H1 (cell line): Measurements from ENCODE around the gene AGAP3. TPM values are rescaled to one million over a fixed set of nuclear protein-coding genes. Genes with fewer than 3 reads are reported as not detected.

Source experiments
- CTCF ChIA-PET: fragments of 300-600 bp; sonication (Branson Sonifier 250); formaldehyde crosslinking; loops from one replicate; lab custom pipeline; 2021; ENCODE audit not compliant: partially characterized antibody; lab: Charles Lee
- POLR2A ChIA-PET: fragments of 300-600 bp; sonication (Branson Sonifier 250); formaldehyde crosslinking; loops from one replicate; lab custom pipeline; 2021; ENCODE audit warnings: inconsistent platforms; ENCODE audit not compliant: partially characterized antibody; lab: Charles Lee
- DNase-seq, 2 experiments: peaks; one replicate each; pipeline versions ENCODE4 v3.0.0 to v3.0.0-alpha.2; 2010 to 2022; ENCODE audit warnings: low spot score in 2 of 2, low read depth in 1 of 2, mixed read lengths in 1 of 2
- FAIRE-seq: peaks from 2 replicates; lab custom pipeline; 2011; peaks lifted over from hg19 to GRCh38; lab: Jason Lieb, UNC
- H2AFZ ChIP-seq: 2 replicates; pipeline ENCODE4 v1.8.1; 2012; ENCODE audit warnings: low read length, inconsistent platforms
- H2AK5ac ChIP-seq: 2 replicates; pipeline ENCODE4 v1.6.1; 2013; ENCODE audit warnings: low read depth, low read length
- H2BK120ac ChIP-seq: replicated peaks from 2 replicates; pipeline ENCODE3; 2013; ENCODE audit warnings: low read depth, low read length, inconsistent platforms
- H2BK12ac ChIP-seq: 2 replicates; pipeline ENCODE4 v1.6.1; 2013; ENCODE audit warnings: low read depth, low read length
- H2BK15ac ChIP-seq: 2 replicates; pipeline ENCODE4 v1.6.1; 2013; ENCODE audit warnings: low read length
- H2BK20ac ChIP-seq: 2 replicates; pipeline ENCODE4 v1.6.1; 2013; ENCODE audit warnings: low read length
- H2BK5ac ChIP-seq: 2 replicates; pipeline ENCODE4 v1.6.1; 2013; ENCODE audit warnings: low read depth, low read length
- H3K14ac ChIP-seq: 2 replicates; pipeline ENCODE4 v1.6.1; 2013; ENCODE audit warnings: inconsistent platforms; ENCODE audit not compliant: insufficient read length
- H3K18ac ChIP-seq: 2 replicates; pipeline ENCODE4 v1.6.1; 2013; ENCODE audit warnings: low read length; ENCODE audit errors: extremely low read depth
- H3K23ac ChIP-seq: 2 replicates; pipeline ENCODE4 v1.6.1; 2013; ENCODE audit warnings: inconsistent platforms; ENCODE audit not compliant: insufficient read length
- H3K23me2 ChIP-seq: 2 replicates; pipeline ENCODE4 v1.6.1; 2013; ENCODE audit warnings: low read depth, low read length
- H3K27ac ChIP-seq: 2 replicates; pipeline ENCODE4 v1.6.1; 2011; ENCODE audit warnings: low read depth, low read length, inconsistent platforms
- H3K27me3 ChIP-seq, 4 experiments: replicated peaks in 1 of 4; 1 replicate in 1 of 4; 2 replicates in 3 of 4; pipeline versions ENCODE4 v1.6.1 to v1.8.1; 2011 to 2013; ENCODE audit warnings: low read length in 3 of 4, mild to moderate bottlenecking in 3 of 4, inconsistent platforms in 2 of 4, mixed read lengths in 2 of 4, moderate library complexity in 1 of 4; ENCODE audit not compliant: control insufficient read depth in 3 of 4, insufficient read depth in 3 of 4; ENCODE audit errors: extremely low read depth in 1 of 4
- H3K36me3 ChIP-seq, 4 experiments: 2 replicates each; pipeline versions ENCODE4 v1.6.1 to v1.8.1; 2011 to 2013; ENCODE audit warnings: mild to moderate bottlenecking in 4 of 4, low read length in 3 of 4, moderate library complexity in 2 of 4, control low read depth in 1 of 4, inconsistent platforms in 1 of 4; ENCODE audit not compliant: insufficient read depth in 4 of 4, control insufficient read depth in 2 of 4
- H3K4ac ChIP-seq: replicated peaks from 2 replicates; pipeline ENCODE3; 2013; ENCODE audit warnings: low read length, low read depth, mixed read lengths, inconsistent platforms; ENCODE audit not compliant: insufficient read length
- H3K4me1 ChIP-seq, 4 experiments: replicated peaks in 1 of 4; 1 replicate in 1 of 4; 2 replicates in 3 of 4; pipeline versions ENCODE4 v1.6.1 to v1.8.1; 2011 to 2013; ENCODE audit warnings: low read length in 3 of 4, inconsistent platforms in 2 of 4, mixed read lengths in 1 of 4; ENCODE audit not compliant: insufficient read depth in 4 of 4, control insufficient read depth in 3 of 4
- H3K4me2 ChIP-seq, 2 experiments: 2 replicates each; pipeline versions ENCODE4 v1.6.1 to v1.8.1; 2011 to 2013; ENCODE audit warnings: low read depth in 2 of 2, low read length in 2 of 2, control low read depth in 1 of 2, inconsistent platforms in 1 of 2, mild to moderate bottlenecking in 1 of 2; ENCODE audit not compliant: insufficient read depth in 1 of 2
- H3K4me3 ChIP-seq, 4 experiments: fragments of 200-600, 300-600 bp in 1 of 4; sonication (generic), shearing (Covaris generic), sonication (Bioruptor Twin) in 1 of 4; 2 replicates each; pipeline versions ENCODE4 v1.5.1 to v1.8.1; 2011 to 2016; ENCODE audit warnings: low read length in 4 of 4, low read depth in 3 of 4, control low read depth in 2 of 4, inconsistent platforms in 2 of 4, mild to moderate bottlenecking in 2 of 4, mixed read lengths in 1 of 4, moderate library complexity in 1 of 4; ENCODE audit not compliant: insufficient read depth in 2 of 4; ENCODE audit errors: extremely low read depth in 1 of 4
- H3K56ac ChIP-seq: replicated peaks from 2 replicates; pipeline ENCODE3; 2013; ENCODE audit warnings: low read depth, mild to moderate bottlenecking, mixed read lengths, low read length, inconsistent platforms; ENCODE audit not compliant: insufficient read length
- H3K79me1 ChIP-seq: 2 replicates; pipeline ENCODE4 v1.6.1; 2013; ENCODE audit warnings: low read depth, low read length, control low read depth
- H3K79me2 ChIP-seq, 2 experiments: 2 replicates each; pipeline versions ENCODE4 v1.6.1 to v1.8.1; 2012 to 2013; ENCODE audit warnings: low read length in 2 of 2, mild to moderate bottlenecking in 2 of 2, inconsistent platforms in 1 of 2; ENCODE audit not compliant: insufficient read depth in 2 of 2, control insufficient read depth in 1 of 2
- H3K9ac ChIP-seq, 4 experiments: replicated peaks in 1 of 4; 1 replicate in 1 of 4; 2 replicates in 3 of 4; pipeline versions ENCODE4 v1.6.1 to v1.8.1; 2011 to 2013; ENCODE audit warnings: low read depth in 3 of 4, low read length in 3 of 4, control low read depth in 2 of 4, mild to moderate bottlenecking in 2 of 4, moderate library complexity in 2 of 4, inconsistent platforms in 1 of 4; ENCODE audit errors: extremely low read depth in 1 of 4
- H3K9me3 ChIP-seq, 2 experiments: 2 replicates each; pipeline versions ENCODE4 v1.6.1 to v1.8.1; 2012 to 2013; ENCODE audit warnings: mild to moderate bottlenecking in 2 of 2, moderate library complexity in 2 of 2, control low read depth in 1 of 2, inconsistent platforms in 1 of 2, low read depth in 1 of 2, low read length in 1 of 2, mixed read lengths in 1 of 2; ENCODE audit not compliant: insufficient read depth in 2 of 2
- H4K20me1 ChIP-seq, 2 experiments: replicated peaks in 1 of 2; 2 replicates each; pipeline versions ENCODE3 to v1.8.1; 2011 to 2013; ENCODE audit warnings: inconsistent platforms in 2 of 2, low read length in 2 of 2, mild to moderate bottlenecking in 1 of 2; ENCODE audit not compliant: insufficient read depth in 2 of 2, control insufficient read depth in 1 of 2
- H4K5ac ChIP-seq: 2 replicates; pipeline ENCODE4 v1.6.1; 2013; ENCODE audit warnings: low read length, low read depth, mixed read lengths, inconsistent platforms; ENCODE audit not compliant: insufficient read length
- H4K8ac ChIP-seq: 2 replicates; pipeline ENCODE4 v1.8.0; 2013; ENCODE audit warnings: mild to moderate bottlenecking, moderate library complexity, low read length, inconsistent platforms; ENCODE audit not compliant: insufficient read depth; ENCODE audit errors: extremely low read depth
- H4K91ac ChIP-seq: replicated peaks from 2 replicates; pipeline ENCODE3; 2013; ENCODE audit warnings: low read length, mixed read lengths, inconsistent platforms; ENCODE audit not compliant: insufficient read length
- BRCA1 ChIP-seq: IDR thresholded peaks from 2 replicates; pipeline ENCODE4 v1.6.1; 2012; ENCODE audit warnings: low read depth, low read length, improper control_type of control experiment
- WGBS, 2 experiments: shearing (Covaris generic) in 1 of 2; methylation state at CpG; one replicate each; pipeline versions ENCODE4 v1.1.6 to v1.1.7; 2013 to 2015; ENCODE audit warnings: low lambda C conversion rate in 2 of 2, mixed read lengths in 2 of 2, inconsistent platforms in 1 of 2, low coverage in 1 of 2, missing lambda C conversion rate in 1 of 2; ENCODE audit not compliant: insufficient replicate concordance in 2 of 2, insufficient coverage in 1 of 2, insufficient read length in 1 of 2; ENCODE audit errors: extremely low coverage in 1 of 2, missing lambda C conversion rate in 1 of 2; 5-methylcytosine and 5-hydroxymethylcytosine counted together
- polyA plus RNA-seq, 7 experiments: library from polyadenylated mRNA; depleted of rRNA in 3 of 7; stranded (reverse) in 5 of 7; unstranded in 2 of 7; fragments of >200 nt in 5 of 7; fragments of 200-250 nt in 2 of 7; gene quantifications; 1 replicate in 5 of 7; 2 replicates in 1 of 7; 4 replicates in 1 of 7; pipeline versions ENCODE4 v1.2.1 to v1.2.3, GENCODE V29; 2011 to 2013; ENCODE audit warnings: missing spikeins in 2 of 7, mixed read lengths in 2 of 7
- total RNA-seq: library from RNA; stranded (reverse); fragmentation: NEBNext Ultra II Directional; extraction: Animal tissue kit (Norgen Biotek cat#: 25700); gene quantifications from 2 replicates; pipeline ENCODE4 v1.2.1, GENCODE V29; 2021

The AGAP3 gene
- total and polyA plus RNA-seq, 2 of the 8 experiments (the other 6 are each of a cell fraction or from before 2014, with no cell fraction given): 66.4 to 120 TPM

GRCh38 chr7:151179287-151179860, 93.1 kb downstream of the AGAP3 start:
- H3K18ac ChIP-seq: no peak overlapping the region
- ChIA-PET CTCF (interaction anchor here (0.5 to 7.4 kb wide), 12 partner anchors 10 to 501 kb away, joined by 3 to 52 read pairs (median 4); no protein-coding TSS in a partner anchor), POLR2A (interaction anchor here (1.0 kb wide), 1 partner anchor 40 kb away, joined by 3 read pairs; no protein-coding TSS in a partner anchor)
- WGBS, 2 experiments: 93% methylated on average over 8 of the region's 8 CpGs; no CpG with 5 or more reads in 1 of the 2 experiments
- no peaks in the 10 kb centered on the region for H3K23me2 ChIP-seq
- H3K23ac ChIP-seq: no peak overlapping the region
- no peak overlapping the region for H2BK120ac ChIP-seq
- no peak overlapping the region for H3K27ac ChIP-seq
- no peak overlapping the region for H3K9ac ChIP-seq
- FAIRE-seq (no peak), DNase-seq (no peak)
- H2BK15ac ChIP-seq: no peak overlapping the region
- no peak overlapping the region for H2AFZ ChIP-seq
- no peak overlapping the region for H4K8ac ChIP-seq
- no peaks in the 10 kb centered on the region for H3K79me2 ChIP-seq
- H4K91ac ChIP-seq: no peak overlapping the region
- H3K36me3 ChIP-seq: no peaks in the 10 kb centered on the region; a peak in 1 of 8 replicates
- peaks cover 1 to 15% (median 14%) of the 10 kb centered on the region in 4 experiments for H3K27me3 ChIP-seq
- H2AK5ac ChIP-seq: no peak overlapping the region
- H3K4ac ChIP-seq: no peak overlapping the region
- no peak overlapping the region for H4K5ac ChIP-seq
- no peak overlapping the region for H3K4me2 ChIP-seq
- H2BK20ac ChIP-seq: no peak overlapping the region
- H3K4me1 ChIP-seq: no peaks in the 10 kb centered on the region; a peak in 1 of 7 replicates
- peaks cover 0 to 1% of the 10 kb centered on the region in 2 experiments for H4K20me1 ChIP-seq
- no peak overlapping the region for H3K4me3 ChIP-seq
- H3K9me3 ChIP-seq: peaks cover 1 to 5% of the 10 kb centered on the region in 2 experiments; a peak in 1 of 4 replicates
- H3K56ac ChIP-seq: no peak overlapping the region
- no peak overlapping the region for H2BK5ac ChIP-seq
- no peaks in the 10 kb centered on the region for H3K79me1 ChIP-seq
- H3K14ac ChIP-seq: no peak overlapping the region
- H2BK12ac ChIP-seq: no peak overlapping the region
- no peak for TF ChIP-seq BRCA1
